K562 treated with DMSO at 1 percent for 48 hours (cell line): Measurements from ENCODE around the gene HBG1. TPM values are rescaled to one million over a fixed set of nuclear protein-coding genes. Genes with fewer than 3 reads are reported as not detected.

ENCODE experiments used
- total RNA-seq: library from RNA; unstranded; fragments of 300-600 nt; gene quantifications from 2 replicates; pipeline ENCODE4 v1.2.3, GENCODE V29; 2022; ENCODE audit warnings: low replicate concordance; ENCODE audit errors: extremely low read depth

Gene HBG1
- not detected in 2 replicates for total RNA-seq

GRCh38 chr11:5249807-5250396, at the start of gene HBG1:
HBG1 (minus strand) TSS chr11:5249857; CDS start chr11:5249804, 53 bp downstream.

GRCh38 chr11:5269715-5270147, 20.1 kb upstream of the HBG1 start, which contains the start of gene HBE1:
HBE1 (minus strand) TSS chr11:5269945; CDS start chr11:5269890, 55 bp downstream.

GRCh38 chr11:5254646-5255413, 5.2 kb upstream of the HBG1 start, which contains the start of gene HBG2:
HBG2 (minus strand) TSS chr11:5254781; CDS start chr11:5254728, 53 bp downstream.

GRCh38 chr11:5234381-5234834, 15.2 kb downstream of the HBG1 start, which contains the start of gene HBD:
HBD (minus strand) TSS chr11:5234483; CDS start chr11:5234433, 50 bp downstream.

GRCh38 chr11:5226732-5227310, 22.8 kb downstream of the HBG1 start, which contains the start of gene HBB:
HBB (minus strand) TSS chr11:5227071; CDS start chr11:5227021, 50 bp downstream.

GRCh38 chr11:5200582-5200981, 49.1 kb downstream of the HBG1 start, which contains the start of gene OR51V1:
OR51V1 (minus strand) TSS chr11:5200682; CDS start chr11:5200682, 0 bp downstream.

Other genes starting within 250 kb of the HBG1 start
- gene OR52J3, start 203.3 kb downstream of the HBG1 start, total RNA-seq = not detected in 2 replicates
- not detected in 2 replicates for gene OR52E2, start 190.2 kb downstream of the HBG1 start, total RNA-seq
- gene OR52E1, start 180.3 kb downstream of the HBG1 start, total RNA-seq = not detected in 2 replicates
- not detected in 2 replicates for gene OR52A5, start 111.5 kb downstream of the HBG1 start, total RNA-seq
- gene OR52A1, start 95.1 kb downstream of the HBG1 start, total RNA-seq = not detected in 2 replicates
- gene OR51V1, start 49.2 kb downstream of the HBG1 start, total RNA-seq = not detected in 2 replicates
- gene HBB, start 22.8 kb downstream of the HBG1 start, total RNA-seq = not detected in 2 replicates
- not detected in 2 replicates for gene HBD, start 15.4 kb downstream of the HBG1 start, total RNA-seq
- 3,082 TPM in 1 of 2 replicates, not detected in the other for gene HBG2, start 4.9 kb upstream of the HBG1 start, total RNA-seq
- not detected in 2 replicates for gene HBE1, start 20.1 kb upstream of the HBG1 start, total RNA-seq
- not detected in 2 replicates for gene OR51B4, start 52.1 kb upstream of the HBG1 start, total RNA-seq
- gene OR51B2, start 74.4 kb upstream of the HBG1 start, total RNA-seq = not detected in 2 replicates
- not detected in 2 replicates for gene OR51B5, start 93.7 kb upstream of the HBG1 start, total RNA-seq
- not detected in 2 replicates for gene OR51B6, start 101.7 kb upstream of the HBG1 start, total RNA-seq
- not detected in 2 replicates for gene OR51M1, start 134.0 kb upstream of the HBG1 start, total RNA-seq
- not detected in 2 replicates for gene OR51Q1, start 172.3 kb upstream of the HBG1 start, total RNA-seq
- gene OR51I1, start 191.7 kb upstream of the HBG1 start, total RNA-seq = not detected in 2 replicates
- gene OR51I2, start 199.5 kb upstream of the HBG1 start, total RNA-seq = not detected in 2 replicates
- not detected in 2 replicates for gene OR52D1, start 238.8 kb upstream of the HBG1 start, total RNA-seq